Kidney epithelial cell (primary cell): ENCODE measurements around the gene FALEC. TPM values are rescaled to one million over a fixed set of nuclear protein-coding genes. Genes with fewer than 3 reads are reported as not detected.

ENCODE experiments used
- DNase-seq: peaks from one replicate; pipeline ENCODE4 v3.0.0-alpha.2; 2010; ENCODE audit warnings: low read depth
- H3K27me3 ChIP-seq: 2 replicates; pipeline ENCODE4 v1.6.0; 2011; ENCODE audit warnings: low read length; ENCODE audit not compliant: control insufficient read depth, insufficient read depth
- H3K36me3 ChIP-seq: 2 replicates; pipeline ENCODE4 v1.5.1; 2011; ENCODE audit warnings: low read length; ENCODE audit not compliant: control insufficient read depth, insufficient read depth
- H3K4me3 ChIP-seq: 2 replicates; pipeline ENCODE4 v1.5.1; 2011; ENCODE audit warnings: low read depth, mild to moderate bottlenecking, control low read depth, low read length
- CTCF ChIP-seq: IDR thresholded peaks from 2 replicates; pipeline ENCODE4 v1.5.1; 2011; ENCODE audit warnings: mild to moderate bottlenecking, moderate library complexity, low read length, control low read depth, inconsistent platforms; ENCODE audit not compliant: insufficient read depth, poor library complexity, severe bottlenecking
- total RNA-seq: library from RNA; depleted of rRNA; stranded (reverse); fragments of >200 nt; gene quantifications from 2 replicates; pipeline ENCODE4 v1.2.3, GENCODE V29; 2015

The FALEC gene
- total RNA-seq, 1 donor from 2014 or later = not detected

DNA sequence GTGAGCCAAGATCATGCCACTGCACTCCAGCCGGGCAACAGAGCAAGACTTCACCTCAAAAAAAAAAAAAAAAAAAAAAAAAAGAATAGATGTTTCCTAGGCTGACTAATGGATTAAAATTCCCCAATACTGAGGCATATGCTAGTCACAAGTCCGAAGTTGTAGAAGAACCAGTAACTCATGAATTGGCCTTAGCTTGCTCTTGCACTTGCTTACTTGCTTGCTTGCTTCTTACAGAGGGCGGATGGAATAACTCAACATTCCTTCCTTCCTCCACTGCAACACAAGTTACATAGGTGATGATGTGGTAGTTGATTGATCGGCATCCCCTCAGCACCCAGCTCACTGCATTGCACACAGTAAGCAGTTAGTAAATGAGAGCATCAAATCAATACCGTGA is 31.1 kb upstream of the FALEC start:
- Histone ChIP-seq H3K4me3 (no peak overlapping the region), H3K36me3 (no peaks in the 10 kb centered on the region), H3K27me3 (no peaks in the 10 kb centered on the region)
- TF ChIP-seq CTCF = no peak
- DNase-seq = no peak

- no peak for DNase-seq
- Histone ChIP-seq H3K4me3 (no peak overlapping the region), H3K27me3 (no peaks in the 10 kb centered on the region), H3K36me3 (no peaks in the 10 kb centered on the region)
- peak; percentile 29 for TF ChIP-seq CTCF
Observed at GRCh38 chr1:150484861-150485260, 30.7 kb upstream of the FALEC start.

DNA sequence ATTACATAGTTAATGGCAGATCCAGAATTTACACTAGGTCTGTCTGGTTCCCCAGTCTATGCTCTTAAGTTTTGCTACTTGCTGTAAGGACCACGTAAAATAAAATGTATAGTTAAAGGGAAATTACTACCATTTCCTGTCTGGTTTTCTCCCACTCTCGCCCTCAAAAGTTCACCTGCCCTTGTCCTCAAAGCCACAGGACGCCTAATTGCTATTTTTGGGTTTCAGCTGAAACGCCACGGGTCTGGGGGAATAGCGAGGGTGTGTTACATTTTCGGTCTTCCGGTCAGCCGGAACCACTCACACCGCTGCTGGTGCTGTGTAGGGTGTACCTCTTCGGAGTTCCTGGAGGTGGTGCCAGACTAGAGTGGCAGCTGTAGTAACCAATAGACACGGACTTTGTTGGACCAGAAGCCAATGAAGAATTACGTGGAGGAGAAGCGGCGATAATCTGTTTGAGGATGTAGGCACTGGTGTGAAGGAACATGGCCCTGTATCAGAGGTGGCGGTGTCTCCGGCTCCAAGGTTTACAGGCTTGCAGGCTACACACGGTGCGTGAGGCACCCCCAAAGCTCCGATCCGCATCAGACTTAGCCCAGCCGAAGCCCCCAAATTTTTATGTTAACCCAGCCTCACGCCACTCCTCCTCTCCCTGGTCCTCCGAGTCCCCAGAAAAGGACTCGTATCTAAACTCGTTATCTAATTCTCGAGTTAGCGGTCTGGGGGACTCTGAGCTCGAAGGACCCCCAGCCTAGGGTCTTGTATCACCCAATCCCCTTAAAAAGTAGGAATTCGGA is 28.4 kb upstream of the FALEC start, which contains the start of gene TARS2:
TARS2 (plus strand) TSS at position 454 of the 797 bp plus-strand sequence; CDS start at position 486, 32 bp downstream.
- no peaks in the 10 kb centered on the region for H3K27me3 ChIP-seq
- TF ChIP-seq CTCF = no peak
- peak within 1 kb of the TSS; percentile 57 for H3K4me3 ChIP-seq
- DNase-seq = peak; percentile 91
- H3K36me3 ChIP-seq = no peaks in the 10 kb centered on the region

DNA sequence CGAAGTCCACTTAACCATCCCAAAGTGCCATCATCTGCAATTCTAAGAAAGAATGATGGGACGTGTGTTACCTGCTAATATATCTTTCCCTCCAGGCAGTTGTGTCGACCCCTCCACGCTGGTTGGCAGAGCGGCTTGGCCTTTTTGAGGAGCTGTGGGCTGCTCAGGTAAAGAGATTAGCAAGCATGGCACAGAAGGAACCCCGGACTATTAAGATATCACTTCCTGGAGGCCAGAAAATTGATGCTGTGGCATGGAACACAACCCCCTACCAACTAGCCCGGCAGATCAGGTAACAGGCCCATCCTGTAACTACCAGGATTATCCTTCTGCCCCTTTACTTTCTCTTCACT is 27.8 kb upstream of the FALEC start:
- Histone ChIP-seq H3K27me3 (no peaks in the 10 kb centered on the region), H3K36me3 (no peaks in the 10 kb centered on the region), H3K4me3 (peak overlapping the region; percentile 57)
- TF ChIP-seq CTCF = no peak
- no peak for DNase-seq

DNA sequence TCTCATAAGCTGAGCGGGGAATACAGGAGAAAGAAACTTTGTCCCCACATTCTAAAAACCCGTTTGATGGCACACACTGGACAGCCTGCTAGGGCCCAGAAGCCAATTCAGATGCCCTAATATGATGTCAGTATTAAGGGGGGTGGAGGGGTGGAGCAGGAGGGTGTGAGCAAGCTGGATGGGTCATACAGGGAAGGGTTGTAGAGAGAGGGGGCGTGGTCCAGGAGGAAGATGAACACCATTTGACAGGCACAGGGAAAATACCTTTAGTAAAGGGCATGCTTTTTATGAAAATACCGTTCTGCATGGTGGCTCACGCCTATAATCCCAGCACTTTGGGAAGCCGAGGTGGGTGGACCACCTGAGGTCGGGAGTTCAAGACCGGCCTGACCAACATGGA is 22.4 kb upstream of the FALEC start:
- DNase-seq = no peak
- H3K36me3 ChIP-seq = no peaks in the 10 kb centered on the region
- no peak overlapping the region for H3K4me3 ChIP-seq
- no peak for TF ChIP-seq CTCF
- H3K27me3 ChIP-seq = no peaks in the 10 kb centered on the region

- no peak for TF ChIP-seq CTCF
- peaks cover 2% of the 10 kb centered on the region for H3K36me3 ChIP-seq
- H3K27me3 ChIP-seq = no peaks in the 10 kb centered on the region
- H3K4me3 ChIP-seq = no peak overlapping the region
- no peak for DNase-seq
Observed at GRCh38 chr1:150498342-150498741, 17.2 kb upstream of the FALEC start.
